Inflammatory macrophage (primary cell): ENCODE results near the gene ZNF232.
"Not testable (repeated sequence)": the region's sequence is repeated elsewhere in the genome, so short reads cannot be mapped to it uniquely, and the experiment has no call there.

Experiments used
- DNase-seq, 2 donors: peaks; one replicate each; pipeline ENCODE4 v3.0.0-alpha.2; 2020 to 2022

ZNF232 gene

DNA sequence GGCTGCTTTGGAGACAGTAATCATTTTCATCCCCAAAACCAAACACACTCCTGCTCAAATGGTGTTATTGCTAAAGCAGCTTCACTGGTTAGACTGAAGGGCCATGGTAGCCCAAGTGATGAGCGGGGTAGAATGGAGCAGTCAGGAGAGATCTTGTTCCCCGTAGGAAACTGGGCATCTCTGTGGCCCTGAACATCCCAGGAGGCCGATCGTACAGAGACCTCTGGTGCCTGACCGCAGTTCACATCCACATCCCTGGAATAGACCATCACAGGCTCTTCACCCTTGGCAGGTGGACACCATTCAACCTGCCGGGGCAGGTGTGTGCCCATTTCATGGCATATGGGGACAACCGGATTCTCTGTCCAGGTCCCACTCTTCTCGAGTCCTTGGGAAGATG, 18.1 kb upstream of the ZNF232 start:
- DNase-seq, result not testable (repeated sequence)

DNA sequence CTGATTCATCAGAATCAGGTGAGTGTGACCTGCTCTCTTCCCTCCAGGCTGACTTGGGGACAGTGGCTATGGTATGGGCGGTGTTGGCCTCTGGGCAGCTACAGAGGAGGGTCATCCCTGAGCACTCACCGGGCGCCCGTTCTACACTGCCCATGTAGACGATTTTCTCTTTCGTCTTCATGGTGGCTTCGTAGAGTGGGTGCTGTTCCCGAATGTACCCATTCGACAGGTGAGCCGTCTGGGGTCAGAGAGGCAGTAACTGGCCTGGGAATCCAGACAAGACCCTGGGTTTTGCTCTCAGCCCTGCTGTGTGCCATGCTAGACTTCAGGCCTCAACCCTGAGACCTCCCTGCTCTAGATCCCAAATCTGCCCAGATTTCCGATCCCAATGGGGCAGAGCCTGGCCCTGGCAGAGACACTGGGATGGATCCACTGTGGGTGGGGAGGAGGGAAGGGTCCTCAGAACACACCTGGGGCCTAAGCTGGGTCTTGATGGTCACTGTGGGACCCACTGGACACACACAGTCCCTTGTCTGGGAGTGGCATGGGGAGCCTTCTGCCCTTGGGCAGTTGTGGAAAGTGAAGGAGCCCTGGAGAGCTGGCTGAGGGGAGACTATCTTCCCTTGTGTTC, 17.3 kb upstream of the ZNF232 start:
- DNase-seq, result no peak

- not testable (repeated sequence) for DNase-seq
These were observed 16.7 kb upstream of the ZNF232 start for GRCh38 chr17:5128387-5128786.

GRCh38 chr17:5127910-5128309, 16.2 kb upstream of the ZNF232 start:
- no peak for DNase-seq

GRCh38 chr17:5126719-5127488, 15.2 kb upstream of the ZNF232 start:
- no peak for DNase-seq

- not testable (repeated sequence) for DNase-seq
These were observed 13.2 kb upstream of the ZNF232 start for GRCh38 chr17:5124896-5125295.

- DNase-seq, result not testable (repeated sequence)
These were observed 12.6 kb upstream of the ZNF232 start for GRCh38 chr17:5124125-5124760.

GRCh38 chr17:5123343-5124124, 11.9 kb upstream of the ZNF232 start:
- DNase-seq, result no peak

GRCh38 chr17:5122586-5123342, 11.1 kb upstream of the ZNF232 start:
- DNase-seq, result peak in 1 of 2 donors; percentile 21

- not testable (repeated sequence) for DNase-seq
These were observed 10.4 kb upstream of the ZNF232 start for GRCh38 chr17:5122056-5122455.

GRCh38 chr17:5121186-5121841, 9.6 kb upstream of the ZNF232 start:
- no peak for DNase-seq

DNA sequence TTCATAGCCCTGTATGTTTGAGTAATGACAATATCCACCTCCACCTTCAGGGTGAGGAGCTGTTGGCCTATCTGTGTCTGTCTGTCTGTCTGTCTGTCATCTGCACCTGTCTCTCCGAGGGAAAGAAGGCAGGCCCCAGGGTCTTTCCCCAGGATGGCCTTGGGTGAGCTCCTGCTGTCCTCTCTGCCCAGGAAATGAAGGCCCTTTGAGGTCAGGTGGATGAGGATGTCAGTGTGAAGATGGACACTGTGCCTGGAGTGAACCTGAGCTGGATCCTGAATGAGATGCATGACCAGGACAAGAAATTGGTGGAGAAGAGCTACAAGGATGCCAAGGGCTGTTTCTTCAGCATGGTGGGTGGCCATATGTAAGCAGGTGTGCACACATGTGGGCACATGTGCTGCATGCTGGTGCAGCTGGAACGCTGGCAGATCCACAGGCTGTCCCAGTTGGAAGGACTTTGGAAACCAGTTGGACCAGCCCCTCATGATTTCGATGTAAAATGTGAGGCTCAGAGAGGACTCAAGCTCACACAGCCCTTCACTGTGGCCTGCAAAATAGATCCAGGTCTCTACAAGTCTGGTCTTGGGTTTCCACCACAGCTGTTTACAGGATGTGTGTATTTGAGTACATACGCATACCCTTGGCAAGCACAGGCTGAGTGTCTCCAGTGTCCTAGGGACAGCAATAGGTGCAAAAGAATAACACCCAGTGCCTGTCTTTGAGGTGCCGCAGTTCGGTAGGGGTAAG, 8.9 kb upstream of the ZNF232 start:
- DNase-seq, result not testable (repeated sequence)

GRCh38 chr17:5120036-5120435, 8.4 kb upstream of the ZNF232 start:
- no peak for DNase-seq

- DNase-seq, result no peak
These were observed 6.5 kb upstream of the ZNF232 start for GRCh38 chr17:5118219-5118618.

- no peak for DNase-seq
These were observed 4.3 kb upstream of the ZNF232 start, which contains the start of gene USP6 for GRCh38 chr17:5115673-5116651. TSS of gene USP6 (plus strand) at chr17:5116032. CDS start at chr17:5130368, 14,336 bp downstream.

DNA sequence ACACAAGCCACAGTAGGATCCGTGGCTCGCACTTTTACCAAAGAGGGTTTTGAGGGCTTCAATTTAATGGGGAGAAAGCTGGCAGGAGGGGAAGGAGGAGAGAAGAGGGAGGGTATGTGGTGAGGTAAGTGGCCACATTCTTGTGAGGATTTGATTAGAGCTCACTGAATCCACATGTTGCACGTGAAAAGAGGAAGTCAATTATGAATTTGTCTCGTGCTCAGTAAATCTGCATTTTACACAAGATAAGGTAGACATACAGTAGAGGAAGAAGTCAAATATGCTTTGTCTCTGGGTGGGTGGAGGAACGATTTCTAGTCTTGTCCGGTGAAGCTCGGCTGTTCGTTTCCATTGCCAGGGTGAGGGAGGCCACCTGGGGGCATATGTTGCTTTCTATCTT, 862 bp downstream of the ZNF232 start:
- peak; percentile 18 to 47 for DNase-seq

DNA sequence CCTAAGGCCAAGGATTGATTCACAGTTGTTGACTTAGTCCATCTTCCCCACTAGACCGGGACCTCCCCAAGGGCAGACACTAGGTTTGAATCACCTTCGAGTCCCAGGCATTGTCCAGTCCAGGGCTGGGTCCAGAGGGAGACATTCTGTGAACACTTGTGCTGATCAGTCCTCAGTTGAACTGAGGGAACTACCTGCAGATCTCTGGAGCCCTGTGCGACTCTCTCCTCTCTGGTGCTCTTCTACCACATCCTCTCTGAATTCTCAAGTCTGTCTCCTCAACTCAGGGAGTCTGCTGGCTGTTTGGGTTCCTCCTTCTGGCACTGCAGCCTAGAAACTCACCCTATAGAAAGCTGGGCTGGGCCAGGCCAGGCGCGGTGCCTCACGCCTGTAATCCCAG, 10.8 kb downstream of the ZNF232 start:
- no peak for DNase-seq

- no peak for DNase-seq
These were observed 12.4 kb downstream of the ZNF232 start for GRCh38 chr17:5099271-5099670.

DNA sequence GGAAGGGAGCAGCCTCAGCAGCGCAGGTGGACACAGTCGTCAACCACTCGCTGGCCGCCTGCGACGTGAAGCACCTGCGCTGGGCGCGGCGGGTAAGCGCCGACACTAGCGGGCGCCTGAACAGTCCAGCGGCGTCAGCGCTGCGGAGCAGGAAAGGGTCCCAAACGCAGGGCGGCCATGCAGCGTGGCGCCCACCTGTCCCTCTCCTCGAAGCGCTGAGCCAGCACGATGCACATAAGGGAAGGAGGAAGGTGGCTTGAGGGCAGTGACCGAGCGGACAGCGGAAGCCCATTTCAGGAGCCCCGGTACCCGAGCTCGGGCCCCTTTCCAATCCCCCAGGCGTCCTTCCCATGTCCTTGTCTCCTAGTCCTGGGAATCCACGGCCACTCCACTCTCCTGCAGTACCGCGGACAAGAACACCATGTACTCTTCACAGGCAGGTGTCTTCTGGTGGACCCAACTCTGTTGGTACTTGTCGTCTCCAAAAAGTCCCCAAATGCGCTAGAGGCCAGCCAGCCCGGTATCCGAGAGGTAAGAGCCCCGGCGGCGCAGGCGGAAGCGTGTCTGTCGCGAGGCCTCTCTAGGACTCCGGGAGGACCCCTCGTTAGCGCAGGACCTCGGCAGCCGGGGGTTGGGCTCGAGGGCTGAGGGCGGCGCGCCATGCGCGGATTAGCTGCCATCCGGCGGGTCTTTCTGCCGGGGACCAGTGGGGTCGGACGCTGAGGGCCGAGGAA, 14.4 kb downstream of the ZNF232 start:
- no peak for DNase-seq
